Activated B cell treated with CpG ODN at 0.5 μM for 24 hours (primary cell): ENCODE measurements around the gene IQUB. TPM values are rescaled to one million over a fixed set of nuclear protein-coding genes. Genes with fewer than 3 reads are reported as not detected.

Source experiments
- ATAC-seq: fragments of 200-7000 bp; cut with Tn5 transposase; one replicate; pipeline ENCODE4 v1.10.0; 2021; ENCODE audit warnings: low read depth, mild to moderate bottlenecking, moderate library complexity
- CTCF ChIA-PET: fragments of 350-600 bp; sonication (Branson Sonifier 250); formaldehyde crosslinking; loops from one replicate; lab custom pipeline; 2021; ENCODE audit warnings: antibody characterized with exemption; lab: Charles Lee
- POLR2A ChIA-PET: fragments of 350-600 bp; sonication (Branson Sonifier 250); formaldehyde crosslinking; loops from one replicate; lab custom pipeline; 2021; ENCODE audit warnings: antibody characterized with exemption; lab: Charles Lee
- DNase-seq: peaks from one replicate; pipeline ENCODE4 v3.0.0; 2022
- H3K27ac Mint-ChIP-seq: one replicate; pipeline ENCODE4 v1.8.0; 2020; ENCODE audit warnings: mixed read lengths
- H3K27me3 Mint-ChIP-seq: one replicate; pipeline ENCODE4 v1.8.0; 2021; ENCODE audit warnings: mixed read lengths
- H3K36me3 Mint-ChIP-seq: one replicate; pipeline ENCODE4 v1.8.0; 2021; ENCODE audit warnings: low read depth, mixed read lengths
- H3K4me1 Mint-ChIP-seq: one replicate; pipeline ENCODE4 v1.8.0; 2021; ENCODE audit warnings: mixed read lengths
- H3K4me3 Mint-ChIP-seq: one replicate; pipeline ENCODE4 v1.8.0; 2020; ENCODE audit warnings: mild to moderate bottlenecking, mixed read lengths
- H3K9me3 Mint-ChIP-seq: one replicate; pipeline ENCODE4 v1.8.0; 2020; ENCODE audit warnings: mixed read lengths
- CTCF ChIP-seq: fragments of 200-600 bp; IDR thresholded peaks from one replicate; pipeline ENCODE4 v1.8.0; 2022; ENCODE audit warnings: antibody characterized with exemption, mild to moderate bottlenecking
- intact Hi-C: fragments of 100-400 bp; cut with micrococcal nuclease; formaldehyde crosslinking; loops from one replicate; pipeline ENCODE4 v1.15.1; 2024
- total RNA-seq: library from RNA; stranded (reverse); gene quantifications from 2 replicates; pipeline ENCODE4 v1.2.3, GENCODE V29; 2022

Gene IQUB
- total RNA-seq, 1 donor from 2014 or later: 0.11 TPM

GRCh38 chr7:123472750-123473445 lies 61.5 kb downstream of the IQUB start:
- ATAC-seq: no peak
- H3K4me3 Mint-ChIP-seq: no peak overlapping the region
- CTCF ChIA-PET: interaction anchor here (0.8 kb wide), 1 partner anchor 22 kb away, joined by 3 read pairs; no protein-coding TSS in a partner anchor

GRCh38 chr7:123472327-123472726 lies 62.1 kb downstream of the IQUB start:
- H3K4me1 Mint-ChIP-seq: no peaks in the 10 kb centered on the region
- DNase-seq (no peak), ATAC-seq (no peak)
- ChIA-PET POLR2A (no interaction called here), CTCF (interaction anchor here (0.8 kb wide), 1 partner anchor 22 kb away, joined by 3 read pairs; no protein-coding TSS in a partner anchor)
- H3K9me3 Mint-ChIP-seq: no peaks in the 10 kb centered on the region
- H3K4me3 Mint-ChIP-seq: no peak overlapping the region
- no peak for TF ChIP-seq CTCF
- intact Hi-C loops: no loop called here
- no peak overlapping the region for H3K27ac Mint-ChIP-seq
- no peaks in the 10 kb centered on the region for H3K36me3 Mint-ChIP-seq
- H3K27me3 Mint-ChIP-seq: peaks cover 6% of the 10 kb centered on the region

More at GRCh38 chr7:123472750-123473445, 61.5 kb downstream of the IQUB start:
- Mint-ChIP-seq H3K4me1 (no peaks in the 10 kb centered on the region), H3K9me3 (no peaks in the 10 kb centered on the region), H3K36me3 (no peaks in the 10 kb centered on the region), H3K27ac (no peak overlapping the region), H3K27me3 (peaks cover 6% of the 10 kb centered on the region)
- no peak for DNase-seq
- POLR2A ChIA-PET: no interaction called here
- TF ChIP-seq CTCF: no peak
- intact Hi-C loops: no loop called here

- Mint-ChIP-seq H3K9me3 (no peaks in the 10 kb centered on the region), H3K27me3 (peaks cover 2% of the 10 kb centered on the region), H3K27ac (no peak overlapping the region), H3K4me3 (no peak overlapping the region), H3K36me3 (no peaks in the 10 kb centered on the region), H3K4me1 (no peaks in the 10 kb centered on the region)
- ATAC-seq (no peak), DNase-seq (no peak)
- intact Hi-C loops: no loop called here
- ChIA-PET POLR2A (no interaction called here), CTCF (interaction anchor here (1.8 kb wide), 1 partner anchor 27 kb away, joined by 4 read pairs; no protein-coding TSS in a partner anchor)
- no peak for TF ChIP-seq CTCF
These were observed 66.1 kb downstream of the IQUB start for GRCh38 chr7:123468303-123468702.

- Mint-ChIP-seq H3K27me3 (peaks cover 4% of the 10 kb centered on the region), H3K9me3 (no peaks in the 10 kb centered on the region), H3K36me3 (no peaks in the 10 kb centered on the region), H3K4me3 (no peak overlapping the region), H3K4me1 (no peaks in the 10 kb centered on the region), H3K27ac (no peak overlapping the region)
- DNase-seq: no peak
- ChIA-PET POLR2A (no interaction called here), CTCF (no interaction called here)
- ATAC-seq: no peak
- intact Hi-C loops: no loop called here
- no peak for TF ChIP-seq CTCF
These were observed 70.5 kb downstream of the IQUB start for GRCh38 chr7:123463890-123464289.

GRCh38 chr7:123460616-123461015 lies 73.8 kb downstream of the IQUB start:
- Mint-ChIP-seq H3K27me3 (peaks cover 4% of the 10 kb centered on the region), H3K4me1 (no peaks in the 10 kb centered on the region), H3K27ac (no peak overlapping the region), H3K4me3 (no peak overlapping the region), H3K36me3 (no peaks in the 10 kb centered on the region), H3K9me3 (no peaks in the 10 kb centered on the region)
- no peak for DNase-seq
- ChIA-PET POLR2A (no interaction called here), CTCF (no interaction called here)
- no peak for TF ChIP-seq CTCF
- no peak for ATAC-seq
- intact Hi-C loops: no loop called here
